ENCODE measurements around the gene CHML. TPM values are rescaled to one million over a fixed set of nuclear protein-coding genes. Genes with fewer than 3 reads are reported as not detected.

Gene CHML
- total and polyA plus RNA-seq, 2 experiments from 2014 or later: 19.9 to 66.8 TPM

GRCh38 chr1:241596633-241597032, 43.5 kb downstream of the CHML start (continued):
- TF ChIP-seq CTCF (conservative IDR thresholded peaks at IDR 0.05; ENCODE audit: low read depth in 2 of 2): no peak
- no peak for TF ChIP-seq ZNF114 (CRISPR knock-in tag; IDR thresholded peaks at IDR 0.05)
- no peak for TF ChIP-seq STAT1 (IDR thresholded peaks at IDR 0.05; ENCODE audit: unreplicated experiment)
- no peak for TF ChIP-seq POLR2AphosphoS5 (IDR thresholded peaks at IDR 0.05; ENCODE audit: low read depth)
- TF ChIP-seq ZNF462 (CRISPR knock-in tag; IDR thresholded peaks at IDR 0.05): no peak

GRCh38 chr1:241593186-241593585, 47.0 kb downstream of the CHML start:
- Mint-ChIP-seq H3K9me3 (no peaks in the 10 kb centered on the region), H3K4me3 (no peak overlapping the region), H3K36me3 (ENCODE audit: low read depth) (no peaks in the 10 kb centered on the region), H3K27me3 (ENCODE audit: insufficient read depth, low read depth, poor library complexity) (no peaks in the 10 kb centered on the region), H3K27ac (no peak overlapping the region; the same call in 1 of the 2 replicates), H3K4me1 (peaks cover 5% of the 10 kb centered on the region; the same call in 2 of the 3 replicates)
- no peaks in the 10 kb centered on the region for H3F3A ChIP-seq (replicated peaks; ENCODE audit: low read depth)
- no peak overlapping the region for H2AFZ ChIP-seq
- no peak overlapping the region for H3K4me2 ChIP-seq
- H3K27ac ChIP-seq (ENCODE audit: low read depth): no peak overlapping the region
- H4K20me1 ChIP-seq (replicated peaks; ENCODE audit: insufficient read depth): no peaks in the 10 kb centered on the region
- no peak overlapping the region for H3K4me3 ChIP-seq
- H3K9me2 ChIP-seq (ENCODE audit: insufficient read depth): no peaks in the 10 kb centered on the region
- no peak for TF ChIP-seq EZH2 (IDR thresholded peaks at IDR 0.05; ENCODE audit: low read depth, unreplicated experiment)
- TF ChIP-seq ETS1 (IDR thresholded peaks at IDR 0.05): no peak
- TF ChIP-seq EZH2phosphoT487 (IDR thresholded peaks at IDR 0.05; ENCODE audit: unreplicated experiment): no peak
- TF ChIP-seq POLR2AphosphoS5 (IDR thresholded peaks at IDR 0.05; ENCODE audit: low read depth): no peak
- H3K79me2 ChIP-seq (replicated peaks; ENCODE audit: insufficient read depth): no peaks in the 10 kb centered on the region
- no peaks in the 10 kb centered on the region for H3K4me1 ChIP-seq (ENCODE audit: insufficient read depth)
- DNase-seq (ENCODE audit: low spot score) (no peak), ATAC-seq (no peak)
- H3K27me3 ChIP-seq (ENCODE audit: insufficient read depth): no peaks in the 10 kb centered on the region
- no peaks in the 10 kb centered on the region for H3K36me3 ChIP-seq (ENCODE audit: insufficient read depth)

Measured in GM23338 (cell line).